ENCODE data around the gene CHD6.

Gene CHD6

DNA sequence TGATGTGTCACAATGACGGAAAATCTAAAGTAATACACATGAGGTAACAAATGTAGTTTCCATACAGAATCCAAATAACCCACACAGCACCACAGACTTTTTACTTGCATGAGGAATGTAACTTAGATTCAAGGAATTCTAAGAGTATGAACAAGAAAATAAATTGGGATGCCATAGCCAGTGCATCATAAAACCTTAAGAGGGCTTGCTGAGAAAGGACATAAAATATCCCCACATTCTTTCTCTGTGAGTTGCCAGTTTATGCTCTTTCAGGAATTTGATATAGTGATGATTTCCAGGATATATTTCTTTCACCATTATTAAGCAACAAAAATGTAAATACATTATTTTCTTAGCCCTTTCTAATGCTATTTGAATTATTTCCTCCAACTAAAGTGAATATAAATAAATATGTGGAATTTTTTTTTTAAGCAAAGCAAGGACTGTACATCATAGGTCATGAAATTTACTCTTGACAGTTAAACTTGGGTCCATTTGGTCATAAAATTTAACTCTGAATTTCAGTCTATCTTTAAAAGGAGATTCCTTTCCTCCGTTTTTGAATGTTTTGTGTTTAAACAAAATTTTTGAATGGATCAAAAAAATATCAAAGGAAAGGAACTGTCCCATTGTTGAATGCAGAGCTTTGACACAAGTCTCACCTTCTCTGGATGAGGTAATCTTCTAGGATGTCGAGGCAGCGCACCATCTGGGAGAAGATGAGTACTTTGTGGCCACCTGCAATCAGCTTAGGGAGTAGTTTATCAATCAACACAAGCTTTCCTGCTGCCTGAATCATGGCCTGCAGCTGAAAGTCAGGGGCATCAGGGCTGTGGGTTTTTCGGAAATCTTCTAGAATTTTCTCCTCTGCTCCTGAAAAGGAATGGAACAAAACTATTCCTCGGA lies 135.3 kb downstream of the CHD6 start (continued):
- TF ChIP-seq, protein P1, sequence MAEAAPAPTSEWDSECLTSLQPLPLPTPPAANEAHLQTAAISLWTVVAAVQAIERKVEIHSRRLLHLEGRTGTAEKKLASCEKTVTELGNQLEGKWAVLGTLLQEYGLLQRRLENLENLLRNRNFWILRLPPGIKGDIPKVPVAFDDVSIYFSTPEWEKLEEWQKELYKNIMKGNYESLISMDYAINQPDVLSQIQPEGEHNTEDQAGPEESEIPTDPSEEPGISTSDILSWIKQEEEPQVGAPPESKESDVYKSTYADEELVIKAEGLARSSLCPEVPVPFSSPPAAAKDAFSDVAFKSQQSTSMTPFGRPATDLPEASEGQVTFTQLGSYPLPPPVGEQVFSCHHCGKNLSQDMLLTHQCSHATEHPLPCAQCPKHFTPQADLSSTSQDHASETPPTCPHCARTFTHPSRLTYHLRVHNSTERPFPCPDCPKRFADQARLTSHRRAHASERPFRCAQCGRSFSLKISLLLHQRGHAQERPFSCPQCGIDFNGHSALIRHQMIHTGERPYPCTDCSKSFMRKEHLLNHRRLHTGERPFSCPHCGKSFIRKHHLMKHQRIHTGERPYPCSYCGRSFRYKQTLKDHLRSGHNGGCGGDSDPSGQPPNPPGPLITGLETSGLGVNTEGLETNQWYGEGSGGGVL (tag by site-specific recombination; IDR thresholded peaks at IDR 0.05) = no peak
- TF ChIP-seq HOXD13 (CRISPR knock-in tag; IDR thresholded peaks at IDR 0.05; ENCODE audit: borderline replicate concordance) = no peak

- Histone ChIP-seq H3K4me3 (ENCODE audit: low read depth, low read length) (no peak overlapping the region), H3K36me3 (ENCODE audit: control insufficient read depth in 2 of 2, insufficient read depth in 1 of 2, low read length in 2 of 2) (peaks cover 10 to 50% of the 10 kb centered on the region in 2 experiments), H3K27ac (ENCODE audit: extremely low read depth, low read depth, low read length) (no peak overlapping the region), H3K9me3 (ENCODE audit: control insufficient read depth, insufficient read depth, low read depth, low read length) (no peaks in the 10 kb centered on the region), H3K4me1 (ENCODE audit: control insufficient read depth, insufficient read depth, low read length) (peaks cover 9% of the 10 kb centered on the region)
- ChIA-PET CTCF (interaction anchor here (1.2 kb wide), 1 partner anchor 16 kb away, joined by 5 read pairs; no protein-coding TSS in a partner anchor), POLR2A (interaction anchor here (1.1 kb wide), 1 partner anchor 138 kb away, joined by 3 read pairs; the partner anchor contains the start of gene CHD6)
- TF ChIP-seq, protein P2, sequence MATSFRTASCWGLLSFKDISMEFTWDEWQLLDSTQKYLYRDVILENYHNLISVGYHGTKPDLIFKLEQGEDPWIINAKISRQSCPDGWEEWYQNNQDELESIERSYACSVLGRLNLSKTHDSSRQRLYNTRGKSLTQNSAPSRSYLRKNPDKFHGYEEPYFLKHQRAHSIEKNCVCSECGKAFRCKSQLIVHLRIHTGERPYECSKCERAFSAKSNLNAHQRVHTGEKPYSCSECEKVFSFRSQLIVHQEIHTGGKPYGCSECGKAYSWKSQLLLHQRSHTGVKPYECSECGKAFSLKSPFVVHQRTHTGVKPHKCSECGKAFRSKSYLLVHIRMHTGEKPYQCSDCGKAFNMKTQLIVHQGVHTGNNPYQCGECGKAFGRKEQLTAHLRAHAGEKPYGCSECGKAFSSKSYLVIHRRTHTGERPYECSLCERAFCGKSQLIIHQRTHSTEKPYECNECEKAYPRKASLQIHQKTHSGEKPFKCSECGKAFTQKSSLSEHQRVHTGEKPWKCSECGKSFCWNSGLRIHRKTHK (tag by site-specific recombination; IDR thresholded peaks at IDR 0.05) = no peak
- TF ChIP-seq, protein P3, sequence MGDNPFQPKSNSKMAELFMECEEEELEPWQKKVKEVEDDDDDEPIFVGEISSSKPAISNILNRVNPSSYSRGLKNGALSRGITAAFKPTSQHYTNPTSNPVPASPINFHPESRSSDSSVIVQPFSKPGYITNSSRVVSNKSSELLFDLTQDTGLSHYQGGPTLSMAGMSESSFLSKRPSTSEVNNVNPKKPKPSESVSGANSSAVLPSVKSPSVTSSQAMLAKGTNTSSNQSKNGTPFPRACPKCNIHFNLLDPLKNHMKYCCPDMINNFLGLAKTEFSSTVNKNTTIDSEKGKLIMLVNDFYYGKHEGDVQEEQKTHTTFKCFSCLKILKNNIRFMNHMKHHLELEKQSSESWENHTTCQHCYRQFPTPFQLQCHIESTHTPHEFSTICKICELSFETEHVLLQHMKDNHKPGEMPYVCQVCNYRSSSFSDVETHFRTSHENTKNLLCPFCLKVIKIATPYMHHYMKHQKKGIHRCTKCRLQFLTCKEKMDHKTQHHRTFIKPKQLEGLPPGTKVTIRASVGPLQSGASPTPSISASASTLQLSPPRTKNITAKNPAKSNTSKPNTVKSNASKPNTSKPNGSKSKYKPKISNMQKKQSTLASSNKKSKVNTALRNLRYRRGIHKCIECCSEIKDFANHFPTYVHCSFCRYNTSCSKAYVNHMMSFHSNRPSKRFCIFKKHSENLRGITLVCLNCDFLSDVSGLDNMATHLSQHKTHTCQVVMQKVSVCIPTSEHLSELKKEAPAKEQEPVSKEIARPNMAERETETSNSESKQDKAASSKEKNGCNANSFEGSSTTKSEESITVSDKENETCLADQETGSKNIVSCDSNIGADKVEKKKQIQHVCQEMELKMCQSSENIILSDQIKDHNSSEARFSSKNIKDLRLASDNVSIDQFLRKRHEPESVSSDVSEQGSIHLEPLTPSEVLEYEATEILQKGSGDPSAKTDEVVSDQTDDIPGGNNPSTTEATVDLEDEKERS (tag by site-specific recombination; IDR thresholded peaks at IDR 0.05) = no peak
- no peak for TF ChIP-seq ZNF140 (tag by site-specific recombination; IDR thresholded peaks at IDR 0.05)
- TF ChIP-seq ZNF704 (tag by site-specific recombination; IDR thresholded peaks at IDR 0.05) = no peak
- TF ChIP-seq ZEB2 (tag by site-specific recombination; IDR thresholded peaks at IDR 0.05) = no peak
- no peak for TF ChIP-seq TCF7L2 (IDR thresholded peaks at IDR 0.05; ENCODE audit: borderline replicate concordance, low read depth, low read length)
- no peak for TF ChIP-seq MEIS1 (CRISPR knock-in tag; IDR thresholded peaks at IDR 0.05; ENCODE audit: borderline replicate concordance)
- TF ChIP-seq, protein P4, sequence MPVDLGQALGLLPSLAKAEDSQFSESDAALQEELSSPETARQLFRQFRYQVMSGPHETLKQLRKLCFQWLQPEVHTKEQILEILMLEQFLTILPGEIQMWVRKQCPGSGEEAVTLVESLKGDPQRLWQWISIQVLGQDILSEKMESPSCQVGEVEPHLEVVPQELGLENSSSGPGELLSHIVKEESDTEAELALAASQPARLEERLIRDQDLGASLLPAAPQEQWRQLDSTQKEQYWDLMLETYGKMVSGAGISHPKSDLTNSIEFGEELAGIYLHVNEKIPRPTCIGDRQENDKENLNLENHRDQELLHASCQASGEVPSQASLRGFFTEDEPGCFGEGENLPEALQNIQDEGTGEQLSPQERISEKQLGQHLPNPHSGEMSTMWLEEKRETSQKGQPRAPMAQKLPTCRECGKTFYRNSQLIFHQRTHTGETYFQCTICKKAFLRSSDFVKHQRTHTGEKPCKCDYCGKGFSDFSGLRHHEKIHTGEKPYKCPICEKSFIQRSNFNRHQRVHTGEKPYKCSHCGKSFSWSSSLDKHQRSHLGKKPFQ (tag by site-specific recombination; IDR thresholded peaks at IDR 0.05) = no peak
- TF ChIP-seq ZBTB17 (tag by site-specific recombination; IDR thresholded peaks at IDR 0.05) = no peak
- no peak for TF ChIP-seq ZNF302 (tag by site-specific recombination; IDR thresholded peaks at IDR 0.05; ENCODE audit: low read depth)
- TF ChIP-seq ZNF350 (tag by site-specific recombination; IDR thresholded peaks at IDR 0.05) = no peak
- TF ChIP-seq ZNF157 (tag by site-specific recombination; IDR thresholded peaks at IDR 0.05) = no peak
- no peak for TF ChIP-seq KLF16 (tag by site-specific recombination; IDR thresholded peaks at IDR 0.05)
- TF ChIP-seq ZNF37A (tag by site-specific recombination; IDR thresholded peaks at IDR 0.05) = no peak
- TF ChIP-seq, protein P5, sequence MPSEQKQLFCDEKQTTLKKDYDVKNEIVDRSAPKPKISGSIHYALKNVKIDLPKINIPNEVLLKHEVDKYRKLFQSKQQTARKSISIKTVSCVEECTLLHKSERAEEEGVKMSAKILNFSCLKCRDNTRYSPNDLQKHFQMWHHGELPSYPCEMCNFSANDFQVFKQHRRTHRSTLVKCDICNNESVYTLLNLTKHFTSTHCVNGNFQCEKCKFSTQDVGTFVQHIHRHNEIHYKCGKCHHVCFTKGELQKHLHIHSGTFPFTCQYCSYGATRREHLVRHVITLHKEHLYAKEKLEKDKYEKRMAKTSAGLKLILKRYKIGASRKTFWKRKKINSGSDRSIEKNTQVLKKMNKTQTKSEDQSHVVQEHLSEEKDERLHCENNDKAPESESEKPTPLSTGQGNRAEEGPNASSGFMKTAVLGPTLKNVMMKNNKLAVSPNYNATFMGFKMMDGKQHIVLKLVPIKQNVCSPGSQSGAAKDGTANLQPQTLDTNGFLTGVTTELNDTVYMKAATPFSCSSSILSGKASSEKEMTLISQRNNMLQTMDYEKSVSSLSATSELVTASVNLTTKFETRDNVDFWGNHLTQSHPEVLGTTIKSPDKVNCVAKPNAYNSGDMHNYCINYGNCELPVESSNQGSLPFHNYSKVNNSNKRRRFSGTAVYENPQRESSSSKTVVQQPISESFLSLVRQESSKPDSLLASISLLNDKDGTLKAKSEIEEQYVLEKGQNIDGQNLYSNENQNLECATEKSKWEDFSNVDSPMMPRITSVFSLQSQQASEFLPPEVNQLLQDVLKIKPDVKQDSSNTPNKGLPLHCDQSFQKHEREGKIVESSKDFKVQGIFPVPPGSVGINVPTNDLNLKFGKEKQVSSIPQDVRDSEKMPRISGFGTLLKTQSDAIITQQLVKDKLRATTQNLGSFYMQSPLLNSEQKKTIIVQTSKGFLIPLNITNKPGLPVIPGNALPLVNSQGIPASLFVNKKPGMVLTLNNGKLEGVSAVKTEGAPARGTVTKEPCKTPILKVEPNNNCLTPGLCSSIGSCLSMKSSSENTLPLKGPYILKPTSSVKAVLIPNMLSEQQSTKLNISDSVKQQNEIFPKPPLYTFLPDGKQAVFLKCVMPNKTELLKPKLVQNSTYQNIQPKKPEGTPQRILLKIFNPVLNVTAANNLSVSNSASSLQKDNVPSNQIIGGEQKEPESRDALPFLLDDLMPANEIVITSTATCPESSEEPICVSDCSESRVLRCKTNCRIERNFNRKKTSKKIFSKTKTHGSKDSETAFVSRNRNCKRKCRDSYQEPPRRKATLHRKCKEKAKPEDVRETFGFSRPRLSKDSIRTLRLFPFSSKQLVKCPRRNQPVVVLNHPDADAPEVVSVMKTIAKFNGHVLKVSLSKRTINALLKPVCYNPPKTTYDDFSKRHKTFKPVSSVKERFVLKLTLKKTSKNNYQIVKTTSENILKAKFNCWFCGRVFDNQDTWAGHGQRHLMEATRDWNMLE (tag by site-specific recombination; conservative IDR thresholded peaks at IDR 0.05; ENCODE audit: low read depth) = no peak
- no peak for TF ChIP-seq OSR2 (tag by site-specific recombination; IDR thresholded peaks at IDR 0.05)
Measured at GRCh38 chr20:41480054-41480770, 138.0 kb downstream of the CHD6 start.
